Measurements from ENCODE around the gene ENPP6. TPM values are rescaled to one million over a fixed set of nuclear protein-coding genes. Genes with fewer than 3 reads are reported as not detected.
A peak's percentile ranks its signal among the peaks of the same experiment; 100 is the strongest.

The ENPP6 gene
- total and polyA plus RNA-seq, 2 donors = 1.2 to 1.9 TPM

- Histone ChIP-seq H3K4me3 (ENCODE audit: low read depth, low read length) (no peak overlapping the region), H3K36me3 (ENCODE audit: insufficient read depth) (no peaks in the 10 kb centered on the region), H3K27ac (ENCODE audit: low read depth) (no peak overlapping the region), H3K4me1 (ENCODE audit: insufficient read depth) (no peaks in the 10 kb centered on the region)
- 90% methylated on average over 7 of the region's 7 CpGs for WGBS
- no peak for DNase-seq (ENCODE audit: extremely low spot score)
These were observed 106.3 kb downstream of the ENPP6 start for GRCh38 chr4:184111233-184111832.

GRCh38 chr4:184110452-184111224 lies 107.0 kb downstream of the ENPP6 start:
- no peak for DNase-seq (ENCODE audit: extremely low spot score)
- Histone ChIP-seq H3K27ac (ENCODE audit: low read depth) (no peak overlapping the region), H3K4me1 (ENCODE audit: insufficient read depth) (no peaks in the 10 kb centered on the region), H3K4me3 (ENCODE audit: low read depth, low read length) (no peak overlapping the region), H3K36me3 (ENCODE audit: insufficient read depth) (no peaks in the 10 kb centered on the region)
- WGBS = 80% methylated on average over 14 of the region's 14 CpGs

GRCh38 chr4:184108006-184108501 lies 109.6 kb downstream of the ENPP6 start:
- Histone ChIP-seq H3K4me1 (ENCODE audit: insufficient read depth) (no peaks in the 10 kb centered on the region), H3K36me3 (ENCODE audit: insufficient read depth) (no peaks in the 10 kb centered on the region), H3K27ac (ENCODE audit: low read depth) (no peak overlapping the region), H3K4me3 (ENCODE audit: low read depth, low read length) (no peak overlapping the region)
- WGBS = 62% methylated on average over 10 of the region's 10 CpGs
- no peak for DNase-seq (ENCODE audit: extremely low spot score)

- H3K4me1 ChIP-seq (ENCODE audit: insufficient read depth) = no peaks in the 10 kb centered on the region
- no peak overlapping the region for H3K27ac ChIP-seq (ENCODE audit: low read depth)
- no peaks in the 10 kb centered on the region for H3K36me3 ChIP-seq (ENCODE audit: insufficient read depth)
- 78% methylated on average over 5 of the region's 5 CpGs for WGBS
- H3K4me3 ChIP-seq (ENCODE audit: low read depth, low read length) = no peak overlapping the region
- DNase-seq (ENCODE audit: extremely low spot score) = no peak
These were observed 113.1 kb downstream of the ENPP6 start for GRCh38 chr4:184104419-184105101.

GRCh38 chr4:184103527-184104264 lies 114.0 kb downstream of the ENPP6 start:
- Histone ChIP-seq H3K4me1 (ENCODE audit: insufficient read depth) (no peaks in the 10 kb centered on the region), H3K36me3 (ENCODE audit: insufficient read depth) (no peaks in the 10 kb centered on the region), H3K27ac (ENCODE audit: low read depth) (no peak overlapping the region), H3K4me3 (ENCODE audit: low read depth, low read length) (no peak overlapping the region)
- WGBS = 65% methylated on average over 16 of the region's 16 CpGs
- no peak for DNase-seq (ENCODE audit: extremely low spot score)

GRCh38 chr4:184102927-184103326 lies 114.7 kb downstream of the ENPP6 start:
- Histone ChIP-seq H3K36me3 (ENCODE audit: insufficient read depth) (no peaks in the 10 kb centered on the region), H3K4me3 (ENCODE audit: low read depth, low read length) (no peak overlapping the region), H3K4me1 (ENCODE audit: insufficient read depth) (no peaks in the 10 kb centered on the region), H3K27ac (ENCODE audit: low read depth) (no peak overlapping the region)
- DNase-seq (ENCODE audit: extremely low spot score) = no peak
- WGBS = 95% methylated on average over 4 of the region's 4 CpGs

- Histone ChIP-seq H3K4me3 (ENCODE audit: low read depth, low read length) (no peak overlapping the region), H3K36me3 (ENCODE audit: insufficient read depth) (no peaks in the 10 kb centered on the region), H3K27ac (ENCODE audit: low read depth) (no peak overlapping the region), H3K4me1 (ENCODE audit: insufficient read depth) (no peaks in the 10 kb centered on the region)
- DNase-seq (ENCODE audit: extremely low spot score) = no peak
- 85% methylated on average over 10 of the region's 10 CpGs for WGBS
These were observed 115.2 kb downstream of the ENPP6 start for GRCh38 chr4:184102488-184102887.

- DNase-seq (ENCODE audit: extremely low spot score) = no peak
- Histone ChIP-seq H3K4me3 (ENCODE audit: low read depth, low read length) (no peak overlapping the region), H3K4me1 (ENCODE audit: insufficient read depth) (no peaks in the 10 kb centered on the region), H3K36me3 (ENCODE audit: insufficient read depth) (no peaks in the 10 kb centered on the region), H3K27ac (ENCODE audit: low read depth) (no peak overlapping the region)
- 95% methylated on average over 11 of the region's 11 CpGs for WGBS
These were observed 116.0 kb downstream of the ENPP6 start for GRCh38 chr4:184101711-184102110.

- H3K4me1 ChIP-seq (ENCODE audit: insufficient read depth) = no peaks in the 10 kb centered on the region
- DNase-seq (ENCODE audit: extremely low spot score) = no peak
- 54% methylated on average over 14 of the region's 14 CpGs for WGBS
- H3K36me3 ChIP-seq (ENCODE audit: insufficient read depth) = no peaks in the 10 kb centered on the region
- no peak overlapping the region for H3K27ac ChIP-seq (ENCODE audit: low read depth)
- H3K4me3 ChIP-seq (ENCODE audit: low read depth, low read length) = no peak overlapping the region
These were observed 117.3 kb downstream of the ENPP6 start for GRCh38 chr4:184100297-184100885.

- Histone ChIP-seq H3K4me3 (ENCODE audit: low read depth, low read length) (no peak overlapping the region), H3K27ac (ENCODE audit: low read depth) (no peak overlapping the region), H3K4me1 (ENCODE audit: insufficient read depth) (no peaks in the 10 kb centered on the region), H3K36me3 (ENCODE audit: insufficient read depth) (no peaks in the 10 kb centered on the region)
- peak; percentile 40 for DNase-seq (ENCODE audit: extremely low spot score)
- 43% methylated on average over 10 of the region's 10 CpGs for WGBS
These were observed 118.1 kb downstream of the ENPP6 start for GRCh38 chr4:184099535-184099966.

GRCh38 chr4:184099000-184099399 lies 118.7 kb downstream of the ENPP6 start:
- Histone ChIP-seq H3K4me3 (ENCODE audit: low read depth, low read length) (no peak overlapping the region), H3K27ac (ENCODE audit: low read depth) (no peak overlapping the region), H3K36me3 (ENCODE audit: insufficient read depth) (no peaks in the 10 kb centered on the region), H3K4me1 (ENCODE audit: insufficient read depth) (no peaks in the 10 kb centered on the region)
- no peak for DNase-seq (ENCODE audit: extremely low spot score)
- WGBS = 58% methylated on average over 4 of the region's 4 CpGs

GRCh38 chr4:184097815-184098214 lies 119.9 kb downstream of the ENPP6 start:
- Histone ChIP-seq H3K27ac (ENCODE audit: low read depth) (no peak overlapping the region), H3K4me1 (ENCODE audit: insufficient read depth) (no peaks in the 10 kb centered on the region), H3K4me3 (ENCODE audit: low read depth, low read length) (no peak overlapping the region), H3K36me3 (ENCODE audit: insufficient read depth) (no peaks in the 10 kb centered on the region)
- 92% methylated on average over 13 of the region's 13 CpGs for WGBS
- no peak for DNase-seq (ENCODE audit: extremely low spot score)

GRCh38 chr4:184097241-184097605 lies 120.5 kb downstream of the ENPP6 start:
- Histone ChIP-seq H3K4me3 (ENCODE audit: low read depth, low read length) (peak overlapping the region; percentile 10), H3K4me1 (ENCODE audit: insufficient read depth) (no peaks in the 10 kb centered on the region), H3K36me3 (ENCODE audit: insufficient read depth) (no peaks in the 10 kb centered on the region), H3K27ac (ENCODE audit: low read depth) (no peak overlapping the region)
- 20% methylated on average over 26 of the region's 26 CpGs for WGBS
- DNase-seq (ENCODE audit: extremely low spot score) = no peak
